ENCODE data around the gene SEC14L5.

Gene SEC14L5

DNA sequence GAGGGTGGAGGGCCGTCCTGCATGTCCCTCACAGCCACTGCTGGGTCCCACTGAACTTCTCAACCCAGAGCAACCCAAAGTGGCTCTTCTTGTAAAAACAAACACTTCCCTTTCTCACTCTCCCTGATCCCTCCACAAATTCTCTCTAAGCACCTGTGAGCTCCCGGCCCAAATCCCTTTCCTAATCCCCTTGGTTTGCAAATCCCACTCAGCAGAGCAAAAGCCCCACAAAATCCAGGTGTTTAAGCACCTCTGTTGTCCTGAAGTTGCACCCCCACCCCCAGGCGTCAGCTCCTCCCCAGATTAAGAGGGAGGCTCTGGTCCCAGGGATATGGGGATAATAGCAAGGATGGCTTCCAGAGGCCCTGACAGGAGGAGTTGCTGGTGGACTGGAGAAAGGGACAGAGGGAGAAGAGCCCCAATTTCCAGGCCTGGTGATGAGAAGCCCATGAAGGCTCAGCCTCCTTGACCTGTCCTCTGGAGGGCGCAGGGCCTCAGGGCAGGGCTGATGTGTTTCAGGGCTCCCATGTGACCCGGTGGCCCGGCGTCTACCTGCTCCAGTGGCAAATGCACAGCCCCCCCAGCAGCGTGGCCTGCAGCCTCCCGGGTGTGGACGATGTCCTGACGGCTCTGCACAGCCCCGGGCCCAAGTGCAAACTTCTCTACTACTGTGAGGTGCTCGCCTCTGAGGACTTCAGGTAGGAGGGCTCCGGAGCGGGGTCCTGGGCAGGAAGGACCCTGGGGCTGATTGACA is 52.6 kb downstream of the SEC14L5 start:
- Histone ChIP-seq H3F3A (ENCODE audit: low read depth) (no peaks in the 10 kb centered on the region), H4K20me1 (ENCODE audit: insufficient read depth, low read length, poor library complexity, severe bottlenecking) (no peaks in the 10 kb centered on the region), H3K9me3 (ENCODE audit: insufficient read depth, low read depth, low read length) (no peaks in the 10 kb centered on the region), H3K79me2 (ENCODE audit: insufficient read depth, low read length) (no peaks in the 10 kb centered on the region), H3K4me1 (ENCODE audit: insufficient read depth, low read length, poor library complexity, severe bottlenecking) (no peaks in the 10 kb centered on the region), H3K36me3 (ENCODE audit: insufficient read depth, low read length) (no peaks in the 10 kb centered on the region), H3K4me3 (ENCODE audit: low read length, poor library complexity, severe bottlenecking) (no peak overlapping the region), H2AFZ (ENCODE audit: low read length) (no peak overlapping the region; the same call in 1 of the 2 replicates), H3K9ac (ENCODE audit: low read depth, low read length, poor library complexity, severe bottlenecking) (no peak overlapping the region), H3K27me3 (ENCODE audit: insufficient read depth, low read length, poor library complexity, severe bottlenecking) (no peaks in the 10 kb centered on the region), H3K9me2 (replicated peaks; ENCODE audit: low read depth, low read length) (no peaks in the 10 kb centered on the region), H3K4me2 (ENCODE audit: low read depth, low read length, poor library complexity, severe bottlenecking) (no peak overlapping the region)
- TF ChIP-seq, protein P1, sequence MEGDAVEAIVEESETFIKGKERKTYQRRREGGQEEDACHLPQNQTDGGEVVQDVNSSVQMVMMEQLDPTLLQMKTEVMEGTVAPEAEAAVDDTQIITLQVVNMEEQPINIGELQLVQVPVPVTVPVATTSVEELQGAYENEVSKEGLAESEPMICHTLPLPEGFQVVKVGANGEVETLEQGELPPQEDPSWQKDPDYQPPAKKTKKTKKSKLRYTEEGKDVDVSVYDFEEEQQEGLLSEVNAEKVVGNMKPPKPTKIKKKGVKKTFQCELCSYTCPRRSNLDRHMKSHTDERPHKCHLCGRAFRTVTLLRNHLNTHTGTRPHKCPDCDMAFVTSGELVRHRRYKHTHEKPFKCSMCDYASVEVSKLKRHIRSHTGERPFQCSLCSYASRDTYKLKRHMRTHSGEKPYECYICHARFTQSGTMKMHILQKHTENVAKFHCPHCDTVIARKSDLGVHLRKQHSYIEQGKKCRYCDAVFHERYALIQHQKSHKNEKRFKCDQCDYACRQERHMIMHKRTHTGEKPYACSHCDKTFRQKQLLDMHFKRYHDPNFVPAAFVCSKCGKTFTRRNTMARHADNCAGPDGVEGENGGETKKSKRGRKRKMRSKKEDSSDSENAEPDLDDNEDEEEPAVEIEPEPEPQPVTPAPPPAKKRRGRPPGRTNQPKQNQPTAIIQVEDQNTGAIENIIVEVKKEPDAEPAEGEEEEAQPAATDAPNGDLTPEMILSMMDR (conservative IDR thresholded peaks at IDR 0.05; ENCODE audit: low read length), result no peak

DNA sequence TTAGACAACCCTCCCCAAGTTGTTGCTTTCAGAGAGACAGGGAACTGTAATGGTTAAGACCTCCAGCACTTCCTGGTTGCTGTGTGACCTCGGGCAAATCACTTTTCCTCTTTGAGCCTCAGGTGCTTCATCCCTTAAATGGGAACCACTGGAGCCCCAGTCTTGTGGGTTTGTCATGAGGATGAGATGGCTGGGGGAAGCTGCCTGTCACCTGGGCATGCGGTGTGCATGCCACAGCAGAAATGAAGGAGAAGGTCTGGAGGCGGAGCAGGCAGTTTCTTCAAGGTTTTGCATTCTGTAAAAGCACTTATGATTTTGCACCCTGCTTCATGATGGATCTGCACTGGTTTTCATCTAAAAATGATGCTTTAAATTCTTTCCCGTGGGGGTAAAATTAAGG is 53.5 kb downstream of the SEC14L5 start:
- H3K79me2 ChIP-seq (ENCODE audit: insufficient read depth, low read length), result no peaks in the 10 kb centered on the region
- H3K36me3 ChIP-seq (ENCODE audit: insufficient read depth, low read length), result no peaks in the 10 kb centered on the region
- H2AFZ ChIP-seq (ENCODE audit: low read length), result no peak overlapping the region
- TF ChIP-seq, protein P1 (conservative IDR thresholded peaks at IDR 0.05; ENCODE audit: low read length), result no peak
- TF ChIP-seq EZH2phosphoT487 (IDR thresholded peaks at IDR 0.05; ENCODE audit: borderline replicate concordance), result no peak
- H4K20me1 ChIP-seq (ENCODE audit: insufficient read depth, low read length, poor library complexity, severe bottlenecking), result no peaks in the 10 kb centered on the region
- no peak overlapping the region for H3K9ac ChIP-seq (ENCODE audit: low read depth, low read length, poor library complexity, severe bottlenecking)
- H3K4me3 ChIP-seq (ENCODE audit: low read length, poor library complexity, severe bottlenecking), result no peak overlapping the region
- no peaks in the 10 kb centered on the region for H3F3A ChIP-seq (ENCODE audit: low read depth)
- H3K9me3 ChIP-seq (ENCODE audit: insufficient read depth, low read depth, low read length), result no peaks in the 10 kb centered on the region
- no peaks in the 10 kb centered on the region for H3K27me3 ChIP-seq (ENCODE audit: insufficient read depth, low read length, poor library complexity, severe bottlenecking)
- H3K9me2 ChIP-seq (replicated peaks; ENCODE audit: low read depth, low read length), result no peaks in the 10 kb centered on the region
- H3K4me1 ChIP-seq (ENCODE audit: insufficient read depth, low read length, poor library complexity, severe bottlenecking), result no peaks in the 10 kb centered on the region
- no peak overlapping the region for H3K4me2 ChIP-seq (ENCODE audit: low read depth, low read length, poor library complexity, severe bottlenecking)

DNA sequence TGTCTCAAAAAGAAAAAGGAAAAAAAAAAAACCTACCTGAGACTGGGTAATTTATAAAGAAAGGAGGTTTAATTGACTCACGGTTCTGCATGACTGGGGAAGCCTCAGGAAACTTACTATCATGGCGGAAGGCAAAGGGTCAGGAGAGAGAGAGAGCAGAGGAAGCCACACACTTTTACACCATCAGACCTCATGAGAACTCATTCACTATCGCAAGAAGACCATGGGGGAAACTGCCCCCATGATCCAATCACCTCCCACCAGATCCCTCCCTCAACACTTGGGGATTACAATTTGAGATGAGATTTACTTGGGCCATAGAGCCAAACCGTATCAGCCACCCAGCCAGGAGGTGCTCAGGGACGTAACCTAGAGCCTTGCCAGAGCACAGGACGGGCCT is 54.8 kb downstream of the SEC14L5 start:
- Histone ChIP-seq H3F3A (ENCODE audit: low read depth) (no peaks in the 10 kb centered on the region), H4K20me1 (ENCODE audit: insufficient read depth, low read length, poor library complexity, severe bottlenecking) (no peaks in the 10 kb centered on the region), H3K79me2 (ENCODE audit: insufficient read depth, low read length) (no peaks in the 10 kb centered on the region), H3K9me3 (ENCODE audit: insufficient read depth, low read depth, low read length) (no peaks in the 10 kb centered on the region), H3K9me2 (replicated peaks; ENCODE audit: low read depth, low read length) (no peaks in the 10 kb centered on the region), H3K36me3 (ENCODE audit: insufficient read depth, low read length) (no peaks in the 10 kb centered on the region), H3K4me2 (ENCODE audit: low read depth, low read length, poor library complexity, severe bottlenecking) (no peak overlapping the region), H3K4me3 (ENCODE audit: low read length, poor library complexity, severe bottlenecking) (no peak overlapping the region), H3K4me1 (ENCODE audit: insufficient read depth, low read length, poor library complexity, severe bottlenecking) (no peaks in the 10 kb centered on the region), H2AFZ (ENCODE audit: low read length) (no peak overlapping the region), H3K27me3 (ENCODE audit: insufficient read depth, low read length, poor library complexity, severe bottlenecking) (no peaks in the 10 kb centered on the region), H3K9ac (ENCODE audit: low read depth, low read length, poor library complexity, severe bottlenecking) (no peak overlapping the region)
- TF ChIP-seq, protein P1 (conservative IDR thresholded peaks at IDR 0.05; ENCODE audit: low read length), result no peak
- TF ChIP-seq EZH2phosphoT487 (IDR thresholded peaks at IDR 0.05; ENCODE audit: borderline replicate concordance), result no peak

Data from Loucy (cell line).